Sigmoid colon (tissue), 4 donors: ENCODE results near the gene CLSTN1.

Experiments used
- CTCF ChIP-seq, 4 experiments: fragments of 450-650 bp in 3 of 4; fragments of 200-600 bp in 1 of 4; IDR thresholded peaks; one replicate each; pipeline ENCODE4 v1.5.1; 2016 to 2019; ENCODE audit warnings: antibody characterized with exemption in 4 of 4, mild to moderate bottlenecking in 3 of 4, moderate library complexity in 2 of 4
- EP300 ChIP-seq, 4 donors: sonication (generic); formaldehyde crosslinking; IDR thresholded peaks; one replicate each; pipeline ENCODE4 v1.6.1; 2017; ENCODE audit warnings: antibody characterized with exemption in 4 of 4
- POLR2A ChIP-seq, 2 donors: fragments of 450-650 bp; IDR thresholded peaks; one replicate each; pipeline ENCODE4 v1.6.1; 2016; ENCODE audit warnings: antibody characterized with exemption in 2 of 2, mild to moderate bottlenecking in 2 of 2, moderate library complexity in 2 of 2

GRCh38 chr1:9703681-9704080 lies 120.1 kb downstream of the CLSTN1 start:
- no peak for TF ChIP-seq CTCF (IDR thresholded peaks at IDR 0.05)
- TF ChIP-seq EP300 (IDR thresholded peaks at IDR 0.05) = no peak
- no peak for TF ChIP-seq POLR2A (IDR thresholded peaks at IDR 0.05)
